ENCODE results near the gene COL18A1. TPM values are rescaled to one million over a fixed set of nuclear protein-coding genes. Genes with fewer than 3 reads are reported as not detected.

COL18A1 gene
- total RNA-seq, 4 donors from 2014 or later = 19.3 to 121 (median 23.3) TPM

- H3K4me1 ChIP-seq = peaks cover 0 to 3% (median 0%) of the 10 kb centered on the region in 4 donors
- peak overlapping the region; percentile 43 to 69 (median 57) for H3K27ac ChIP-seq
- H3K4me3 ChIP-seq = no peak overlapping the region
- no peaks in the 10 kb centered on the region for H3K36me3 ChIP-seq
- TF ChIP-seq POLR2AphosphoS5 (IDR thresholded peaks at IDR 0.05) (no peak), CTCF (IDR thresholded peaks at IDR 0.05) (no peak), POLR2A (IDR thresholded peaks at IDR 0.05) (no peak), EP300 (IDR thresholded peaks at IDR 0.05; ENCODE audit: low read depth) (no peak)
- in situ Hi-C loops (cut with MboI; ENCODE audit: low pct_ligation_motif_present in 1 of 4, low pct_unique_long_range_greater_than_20kb in 1 of 4, low sequenced_read_pairs in 3 of 4) (loop anchor here in 1 of 4 donors (10.0 kb wide), 1 partner anchor 62 kb away; no protein-coding TSS in a partner anchor), intact Hi-C loops (cut with DNase I; ENCODE audit: low total_unique reads) (no loop called here)
- H3K9me3 ChIP-seq = no peaks in the 10 kb centered on the region
- no peak for DNase-seq
- 37 to 45% methylated on average over 9 to 20 of the region's 20 CpGs for WGBS, 2 donors (ENCODE audit: low coverage in 1 of 2)
- H3K27me3 ChIP-seq = no peaks in the 10 kb centered on the region
Observed at GRCh38 chr21:45356653-45357435, 48.1 kb upstream of the COL18A1 start.

GRCh38 chr21:45357436-45358260 lies 47.3 kb upstream of the COL18A1 start:
- peak; percentile 24 for DNase-seq
- intact Hi-C loops (cut with DNase I; ENCODE audit: low total_unique reads) = no loop called here
- H3K4me1 ChIP-seq = peaks cover 0 to 3% (median 0%) of the 10 kb centered on the region in 4 donors
- H3K27me3 ChIP-seq = no peaks in the 10 kb centered on the region
- in situ Hi-C loops (cut with MboI; ENCODE audit: low pct_ligation_motif_present in 1 of 4, low pct_unique_long_range_greater_than_20kb in 1 of 4, low sequenced_read_pairs in 3 of 4) = loop anchor here in 1 of 4 donors (10.0 kb wide), 1 partner anchor 63 kb away; no protein-coding TSS in a partner anchor
- peak in 2 of 3 donors; percentile 21 to 30 for TF ChIP-seq POLR2AphosphoS5 (IDR thresholded peaks at IDR 0.05)
- no peak for TF ChIP-seq EP300 (IDR thresholded peaks at IDR 0.05; ENCODE audit: low read depth)
- WGBS, 2 donors (ENCODE audit: low coverage in 1 of 2) = 51 to 64% methylated on average over 12 to 39 of the region's 41 CpGs
- no peak overlapping the region for H3K4me3 ChIP-seq
- H3K27ac ChIP-seq = peak overlapping the region; percentile 43 to 69 (median 57)
- no peaks in the 10 kb centered on the region for H3K9me3 ChIP-seq
- no peaks in the 10 kb centered on the region for H3K36me3 ChIP-seq

DNA sequence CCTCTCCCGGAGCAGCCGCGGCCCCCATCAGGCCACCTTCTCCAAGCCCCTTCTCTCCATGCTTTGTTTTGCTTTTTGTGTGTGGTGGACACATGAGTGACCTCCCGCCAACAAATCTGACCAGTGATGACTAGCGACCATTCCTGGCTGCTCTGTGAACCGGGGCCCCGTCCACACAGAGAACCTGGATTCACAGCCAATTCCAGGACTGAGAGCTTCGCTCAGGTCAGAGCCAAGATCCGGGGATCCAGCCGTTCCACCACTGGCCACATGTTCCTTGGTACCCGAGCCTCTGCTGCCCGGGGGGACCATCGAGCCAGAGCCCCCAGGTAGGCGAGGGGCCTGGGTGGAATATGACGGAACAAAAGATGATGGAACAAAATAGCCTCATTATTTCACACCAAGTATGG lies 46.7 kb upstream of the COL18A1 start:
- Histone ChIP-seq H3K4me1 (peaks cover 0 to 3% (median 0%) of the 10 kb centered on the region in 4 donors), H3K9me3 (no peaks in the 10 kb centered on the region), H3K27me3 (no peaks in the 10 kb centered on the region), H3K27ac (peak overlapping the region in 3 of 4 donors; percentile 43 to 69 (median 52)), H3K4me3 (no peak overlapping the region), H3K36me3 (no peaks in the 10 kb centered on the region)
- 86% methylated on average over 12 of the region's 15 CpGs; no CpG with 5 or more reads in 1 of the 2 donors for WGBS, 2 donors (ENCODE audit: low coverage in 1 of 2)
- intact Hi-C loops (cut with DNase I; ENCODE audit: low total_unique reads) (no loop called here), in situ Hi-C loops (cut with MboI; ENCODE audit: low pct_ligation_motif_present in 1 of 4, low pct_unique_long_range_greater_than_20kb in 1 of 4, low sequenced_read_pairs in 3 of 4) (loop anchor here in 1 of 4 donors (10.0 kb wide), 1 partner anchor 63 kb away; no protein-coding TSS in a partner anchor)
- no peak for DNase-seq
- TF ChIP-seq CTCF (IDR thresholded peaks at IDR 0.05) (no peak), POLR2AphosphoS5 (IDR thresholded peaks at IDR 0.05) (no peak), EP300 (IDR thresholded peaks at IDR 0.05; ENCODE audit: low read depth) (no peak), POLR2A (IDR thresholded peaks at IDR 0.05) (no peak)

- Histone ChIP-seq H3K27ac (no peak overlapping the region), H3K9me3 (no peaks in the 10 kb centered on the region), H3K36me3 (no peaks in the 10 kb centered on the region), H3K4me3 (no peak overlapping the region), H3K4me1 (peaks cover 0 to 4% (median 2%) of the 10 kb centered on the region in 4 donors), H3K27me3 (no peaks in the 10 kb centered on the region)
- 88 to 100% methylated on average over 1 to 13 of the region's 13 CpGs for WGBS, 2 donors (ENCODE audit: low coverage in 1 of 2)
- DNase-seq = no peak
- no peak for TF ChIP-seq EP300 (IDR thresholded peaks at IDR 0.05; ENCODE audit: low read depth)
- no peak for TF ChIP-seq POLR2A (IDR thresholded peaks at IDR 0.05)
- TF ChIP-seq CTCF (IDR thresholded peaks at IDR 0.05) = no peak
- TF ChIP-seq POLR2AphosphoS5 (IDR thresholded peaks at IDR 0.05) = no peak
- intact Hi-C loops (cut with DNase I; ENCODE audit: low total_unique reads) = no loop called here
- in situ Hi-C loops (cut with MboI; ENCODE audit: low pct_ligation_motif_present in 1 of 4, low pct_unique_long_range_greater_than_20kb in 1 of 4, low sequenced_read_pairs in 3 of 4) = loop anchor here in 1 of 4 donors (10.0 kb wide), 1 partner anchor 64 kb away; no protein-coding TSS in a partner anchor
Observed at GRCh38 chr21:45358711-45359310, 46.2 kb upstream of the COL18A1 start.

Data from transverse colon (tissue), 4 donors.